H7 (cell line): ENCODE data around the gene KLK4. TPM values are rescaled to one million over a fixed set of nuclear protein-coding genes. Genes with fewer than 3 reads are reported as not detected.

Source experiments
- DNase-seq: peaks from one replicate; pipeline ENCODE4 v3.0.0; 2012
- H3K27me3 ChIP-seq: 2 replicates; pipeline ENCODE4 v1.6.0; 2011; ENCODE audit warnings: mild to moderate bottlenecking, low read length; ENCODE audit not compliant: control insufficient read depth, insufficient read depth
- H3K36me3 ChIP-seq: replicated peaks from 2 replicates; pipeline ENCODE4 v1.5.1; 2011; ENCODE audit warnings: low read length; ENCODE audit not compliant: control insufficient read depth, insufficient read depth
- H3K4me3 ChIP-seq: 2 replicates; pipeline ENCODE4 v1.5.1; 2011; ENCODE audit warnings: low read depth, mild to moderate bottlenecking, control low read depth, low read length, moderate library complexity; ENCODE audit not compliant: insufficient read depth
- total RNA-seq: library from RNA; depleted of rRNA; stranded (reverse); fragments of >200 nt; shearing (Covaris generic); gene quantifications from 2 replicates; pipeline ENCODE4 v1.2.3, GENCODE V29; 2014; rRNA removed

Gene KLK4
- not detected in 2 replicates for total RNA-seq

- Histone ChIP-seq H3K4me3 (no peak within 1 kb of the TSS), H3K27me3 (peaks cover 51% of the 10 kb centered on the region), H3K36me3 (no peaks in the 10 kb centered on the region)
- DNase-seq = peak; percentile 46
Measured at GRCh38 chr19:50911206-50912101, at the start of gene KLK4. Gene KLK4, minus strand, starts transcription at chr19:50911395. Its CDS starts 657 bp downstream, at chr19:50910738.

- no peak overlapping the region for H3K4me3 ChIP-seq
- DNase-seq = peak; percentile 29
- H3K36me3 ChIP-seq = no peaks in the 10 kb centered on the region
- H3K27me3 ChIP-seq = no peaks in the 10 kb centered on the region; the same call in 1 of the 2 replicates
Measured at GRCh38 chr19:50959731-50960500, 48.7 kb upstream of the KLK4 start.

- Histone ChIP-seq H3K36me3 (no peaks in the 10 kb centered on the region), H3K4me3 (no peak overlapping the region), H3K27me3 (no peaks in the 10 kb centered on the region; the same call in 1 of the 2 replicates)
- DNase-seq = no peak
Measured at GRCh38 chr19:50957587-50957986, 46.4 kb upstream of the KLK4 start.

- no peaks in the 10 kb centered on the region for H3K36me3 ChIP-seq
- DNase-seq = peak; percentile 75
- no peak within 1 kb of the TSS for H3K4me3 ChIP-seq
- no peaks in the 10 kb centered on the region; the same call in 1 of the 2 replicates for H3K27me3 ChIP-seq
Measured at GRCh38 chr19:50952910-50953309, 41.7 kb upstream of the KLK4 start, which contains the start of gene KLK5. Gene KLK5, minus strand, starts transcription at chr19:50953038. Its CDS starts 381 bp downstream, at chr19:50952657.

- H3K27me3 ChIP-seq = no peaks in the 10 kb centered on the region; the same call in 1 of the 2 replicates
- H3K4me3 ChIP-seq = no peak overlapping the region; the same call in 1 of the 2 replicates
- DNase-seq = peak; percentile 64
- H3K36me3 ChIP-seq = no peaks in the 10 kb centered on the region
Measured at GRCh38 chr19:50949861-50950260, 38.7 kb upstream of the KLK4 start.

GRCh38 chr19:50947123-50947522, 35.9 kb upstream of the KLK4 start:
- no peaks in the 10 kb centered on the region; the same call in 1 of the 2 replicates for H3K27me3 ChIP-seq
- H3K36me3 ChIP-seq = no peaks in the 10 kb centered on the region
- no peak for DNase-seq
- no peak overlapping the region for H3K4me3 ChIP-seq

GRCh38 chr19:50944795-50945194, 33.6 kb upstream of the KLK4 start:
- Histone ChIP-seq H3K27me3 (no peaks in the 10 kb centered on the region; the same call in 1 of the 2 replicates), H3K36me3 (no peaks in the 10 kb centered on the region), H3K4me3 (no peak overlapping the region)
- DNase-seq = no peak

- no peaks in the 10 kb centered on the region for H3K36me3 ChIP-seq
- no peaks in the 10 kb centered on the region for H3K27me3 ChIP-seq
- no peak overlapping the region for H3K4me3 ChIP-seq
- no peak for DNase-seq
Measured at GRCh38 chr19:50943074-50943828, 32.1 kb upstream of the KLK4 start.

- Histone ChIP-seq H3K36me3 (no peaks in the 10 kb centered on the region), H3K27me3 (no peaks in the 10 kb centered on the region; the same call in 1 of the 2 replicates), H3K4me3 (no peak overlapping the region)
- no peak for DNase-seq
Measured at GRCh38 chr19:50939596-50939995, 28.4 kb upstream of the KLK4 start.

- no peak for DNase-seq
- no peaks in the 10 kb centered on the region for H3K36me3 ChIP-seq
- no peaks in the 10 kb centered on the region; the same call in 1 of the 2 replicates for H3K27me3 ChIP-seq
- H3K4me3 ChIP-seq = no peak overlapping the region
Measured at GRCh38 chr19:50933640-50934039, 22.4 kb upstream of the KLK4 start.

- Histone ChIP-seq H3K27me3 (no peaks in the 10 kb centered on the region; the same call in 1 of the 2 replicates), H3K4me3 (no peak overlapping the region), H3K36me3 (no peaks in the 10 kb centered on the region)
- DNase-seq = no peak
Measured at GRCh38 chr19:50932690-50933083, 21.5 kb upstream of the KLK4 start.

- no peaks in the 10 kb centered on the region; the same call in 1 of the 2 replicates for H3K27me3 ChIP-seq
- DNase-seq = no peak
- no peaks in the 10 kb centered on the region for H3K36me3 ChIP-seq
- no peak overlapping the region for H3K4me3 ChIP-seq
Measured at GRCh38 chr19:50932018-50932689, 21.0 kb upstream of the KLK4 start.

- H3K27me3 ChIP-seq = no peaks in the 10 kb centered on the region; the same call in 1 of the 2 replicates
- no peaks in the 10 kb centered on the region for H3K36me3 ChIP-seq
- H3K4me3 ChIP-seq = no peak overlapping the region
- no peak for DNase-seq
Measured at GRCh38 chr19:50931023-50931422, 19.8 kb upstream of the KLK4 start.
